ENCODE results near the gene B4GALT4.

- TF ChIP-seq, protein P1, sequence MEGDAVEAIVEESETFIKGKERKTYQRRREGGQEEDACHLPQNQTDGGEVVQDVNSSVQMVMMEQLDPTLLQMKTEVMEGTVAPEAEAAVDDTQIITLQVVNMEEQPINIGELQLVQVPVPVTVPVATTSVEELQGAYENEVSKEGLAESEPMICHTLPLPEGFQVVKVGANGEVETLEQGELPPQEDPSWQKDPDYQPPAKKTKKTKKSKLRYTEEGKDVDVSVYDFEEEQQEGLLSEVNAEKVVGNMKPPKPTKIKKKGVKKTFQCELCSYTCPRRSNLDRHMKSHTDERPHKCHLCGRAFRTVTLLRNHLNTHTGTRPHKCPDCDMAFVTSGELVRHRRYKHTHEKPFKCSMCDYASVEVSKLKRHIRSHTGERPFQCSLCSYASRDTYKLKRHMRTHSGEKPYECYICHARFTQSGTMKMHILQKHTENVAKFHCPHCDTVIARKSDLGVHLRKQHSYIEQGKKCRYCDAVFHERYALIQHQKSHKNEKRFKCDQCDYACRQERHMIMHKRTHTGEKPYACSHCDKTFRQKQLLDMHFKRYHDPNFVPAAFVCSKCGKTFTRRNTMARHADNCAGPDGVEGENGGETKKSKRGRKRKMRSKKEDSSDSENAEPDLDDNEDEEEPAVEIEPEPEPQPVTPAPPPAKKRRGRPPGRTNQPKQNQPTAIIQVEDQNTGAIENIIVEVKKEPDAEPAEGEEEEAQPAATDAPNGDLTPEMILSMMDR (IDR thresholded peaks at IDR 0.05), result no peak
- TF ChIP-seq POLR2A (IDR thresholded peaks at IDR 0.05), result no peak
Observed at GRCh38 chr3:119211803-119212202, 28.9 kb downstream of the B4GALT4 start.
